Stomach (tissue), 9 donors: ENCODE measurements around the gene RPL7A. TPM values are rescaled to one million over a fixed set of nuclear protein-coding genes. Genes with fewer than 3 reads are reported as not detected.
A peak's percentile ranks its signal among the peaks of the same experiment; 100 is the strongest.

ENCODE experiments used
- DNase-seq, 2 donors: peaks; one replicate each; pipeline versions ENCODE4 v3.0.0 to v3.0.0-alpha.2; 2013 to 2019
- H3K27ac ChIP-seq, 5 donors: fragments of 200-600 bp in 4 of 5; sonication (generic) in 4 of 5; one replicate each; pipeline ENCODE4 v1.5.1; 2013 to 2019; ENCODE audit warnings: mild to moderate bottlenecking in 1 of 5, moderate library complexity in 1 of 5
- H3K27me3 ChIP-seq, 3 donors: fragments of 200-600 bp; sonication (generic); one replicate each; pipeline ENCODE4 v1.5.1; 2017 to 2019; ENCODE audit warnings: mixed run types in 1 of 3
- H3K36me3 ChIP-seq, 4 donors: fragments of 200-600 bp; sonication (generic); 1 replicate in 3 of 4; 2 replicates in 1 of 4; pipeline ENCODE4 v1.5.1; 2016 to 2019
- H3K4me1 ChIP-seq, 4 donors: fragments of 200-600 bp; sonication (generic); one replicate each; pipeline ENCODE4 v1.5.1; 2016 to 2019
- H3K4me3 ChIP-seq, 4 donors: fragments of 200-600 bp; sonication (generic) in 3 of 4; one replicate each; pipeline ENCODE4 v1.5.1; 2016 to 2019; ENCODE audit warnings: mild to moderate bottlenecking in 1 of 4
- H3K9me3 ChIP-seq, 4 donors: fragments of 200-600 bp; sonication (generic); one replicate each; pipeline ENCODE4 v1.5.1; 2016 to 2019
- CTCF ChIP-seq, 7 experiments: fragments of 450-650 bp in 4 of 7; fragments of 200-600 bp in 3 of 7; sonication (generic) in 3 of 7; IDR thresholded peaks; one replicate each; pipeline ENCODE4 v1.5.1; 2016 to 2019; ENCODE audit warnings: antibody characterized with exemption in 7 of 7, control low read depth in 2 of 7, mild to moderate bottlenecking in 1 of 7
- EP300 ChIP-seq: sonication (generic); formaldehyde crosslinking; IDR thresholded peaks from one replicate; pipeline ENCODE4 v1.6.1; 2017; ENCODE audit warnings: antibody characterized with exemption
- POLR2A ChIP-seq, 4 donors: fragments of 450-650 bp; IDR thresholded peaks; one replicate each; pipeline ENCODE4 v1.6.1; 2016; ENCODE audit warnings: antibody characterized with exemption in 4 of 4, control low read depth in 2 of 4, mild to moderate bottlenecking in 1 of 4, moderate library complexity in 1 of 4
- POLR2AphosphoS5 ChIP-seq, 3 donors: sonication (generic); formaldehyde crosslinking; IDR thresholded peaks; one replicate each; pipeline ENCODE4 v1.6.1; 2016; ENCODE audit warnings: antibody characterized with exemption in 3 of 3
- WGBS, 5 donors: extraction: QIAGEN DNeasy Blood & Tissue Kit in 3 of 5; methylation state at CpG; one replicate each; pipeline versions ENCODE4 v1.1.5 to v1.1.7; 2013 to 2018; 5-methylcytosine and 5-hydroxymethylcytosine counted together
- intact Hi-C: fragments of 100-400 bp; cut with DNase I; formaldehyde crosslinking; loops from one replicate; pipeline ENCODE4 v1.15.1; 2023; ENCODE audit warnings: low total_unique reads
- polyA plus RNA-seq, 3 donors: library from polyadenylated mRNA; stranded (reverse); fragments of 200-250 nt; gene quantifications; one replicate each; pipeline ENCODE4 v1.2.3, GENCODE V29; 2013
- total RNA-seq, 5 donors: library from RNA; depleted of rRNA; stranded (reverse); fragments of >200 nt; gene quantifications; one replicate each; pipeline versions ENCODE4 v1.1.0 to v1.2.3, GENCODE V29; 2014 to 2016
- donor health status: healthy with polysubstance abuse.
- donor health status: Bipolar disorder and iron deficiency.
- donor health status: healthy.

The RPL7A gene
- total and polyA plus RNA-seq, 8 donors = 809 to 4,243 (median 1,432) TPM

- peaks cover 19 to 61% (median 43%) of the 10 kb centered on the region in 4 donors for H3K4me1 ChIP-seq
- H3K36me3 ChIP-seq = peaks cover 69 to 92% (median 84%) of the 10 kb centered on the region in 4 donors
- WGBS, 5 donors = 83 to 88% (median 86%) methylated on average over 13 to 15 of the region's 15 CpGs
These were observed 14.5 kb downstream of the RPL7A start for GRCh38 chr9:133362359-133363044.

GRCh38 chr9:133366435-133366834 is 18.4 kb downstream of the RPL7A start:
- Histone ChIP-seq H3K27me3 (no peaks in the 10 kb centered on the region), H3K4me1 (peaks cover 43 to 69% (median 51%) of the 10 kb centered on the region in 4 donors), H3K4me3 (no peak overlapping the region), H3K9me3 (no peaks in the 10 kb centered on the region), H3K36me3 (peaks cover 71 to 83% (median 77%) of the 10 kb centered on the region in 4 donors), H3K27ac (no peak overlapping the region)
- TF ChIP-seq EP300 = no peak
- TF ChIP-seq POLR2AphosphoS5 (IDR thresholded peaks at IDR 0.05) = no peak
- no peak for TF ChIP-seq CTCF (IDR thresholded peaks at IDR 0.05)
- TF ChIP-seq POLR2A (IDR thresholded peaks at IDR 0.05) = no peak
- 87 to 94% (median 91%) methylated on average over 11 of the region's 11 CpGs for WGBS, 5 donors
- no peak for DNase-seq
- intact Hi-C loops = no loop called here

More at GRCh38 chr9:133362359-133363044, 14.5 kb downstream of the RPL7A start:
- Histone ChIP-seq H3K9me3 (no peaks in the 10 kb centered on the region), H3K27me3 (no peaks in the 10 kb centered on the region), H3K27ac (peak overlapping the region in 1 of 5 donors; percentile 20), H3K4me3 (no peak overlapping the region)
- intact Hi-C loops = no loop called here
- DNase-seq = no peak
- no peak for TF ChIP-seq POLR2A (IDR thresholded peaks at IDR 0.05)
- no peak for TF ChIP-seq POLR2AphosphoS5 (IDR thresholded peaks at IDR 0.05)
- TF ChIP-seq CTCF (IDR thresholded peaks at IDR 0.05) = no peak
- TF ChIP-seq EP300 = no peak

DNA sequence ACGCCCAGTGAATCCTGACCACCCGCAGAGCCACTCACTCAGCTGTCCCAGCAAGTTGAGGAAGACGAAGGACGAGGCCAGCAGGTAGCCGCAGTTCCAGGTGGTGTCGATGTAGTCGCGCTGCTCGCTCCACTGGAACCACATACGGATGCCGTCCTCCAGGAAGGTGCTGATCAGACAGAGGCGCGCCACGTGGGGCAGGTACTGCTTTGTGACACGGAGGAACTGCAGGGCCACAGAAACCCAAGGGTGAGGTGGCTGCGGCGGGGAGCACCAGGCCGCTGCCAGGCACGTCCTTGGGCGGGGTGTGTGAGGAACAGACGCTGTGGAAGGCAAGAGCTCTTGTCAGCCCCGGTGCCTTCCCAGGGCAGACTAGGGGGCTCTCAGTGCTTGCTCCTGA is 19.2 kb downstream of the RPL7A start:
- Histone ChIP-seq H3K4me3 (no peak overlapping the region), H3K27me3 (no peaks in the 10 kb centered on the region), H3K36me3 (peaks cover 63 to 78% (median 71%) of the 10 kb centered on the region in 4 donors), H3K27ac (peak overlapping the region in 4 of 5 donors; percentile 60 to 75 (median 68)), H3K4me1 (peaks cover 51 to 77% (median 58%) of the 10 kb centered on the region in 4 donors), H3K9me3 (no peaks in the 10 kb centered on the region)
- TF ChIP-seq EP300 (no peak), POLR2AphosphoS5 (IDR thresholded peaks at IDR 0.05) (no peak)
- WGBS, 5 donors = 77 to 89% (median 86%) methylated on average over 17 to 22 of the region's 22 CpGs
- no peak for DNase-seq
- intact Hi-C loops = no loop called here

DNA sequence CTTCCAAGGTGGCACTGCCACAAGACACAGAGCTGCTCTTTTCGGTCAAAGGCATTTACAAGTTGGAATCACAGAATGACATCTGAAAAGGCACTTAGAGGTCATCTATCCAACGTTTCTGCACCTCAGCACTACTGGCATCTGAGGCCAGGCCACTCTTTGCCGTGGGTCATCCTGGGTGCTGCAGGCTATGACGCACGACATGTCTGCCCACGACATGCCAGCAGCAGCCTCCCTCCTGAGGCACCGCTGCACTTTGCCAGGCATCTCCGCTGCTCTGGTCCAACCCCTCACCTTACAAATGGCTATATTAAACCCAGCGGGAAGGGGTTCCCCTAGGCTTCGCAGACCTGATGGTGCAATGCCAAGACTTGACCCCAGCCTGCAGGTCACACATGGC is 19.8 kb downstream of the RPL7A start:
- WGBS, 5 donors = 63 to 77% (median 74%) methylated on average over 10 of the region's 10 CpGs
- TF ChIP-seq EP300 (no peak), POLR2AphosphoS5 (IDR thresholded peaks at IDR 0.05) (no peak), CTCF (IDR thresholded peaks at IDR 0.05) (no peak), POLR2A (IDR thresholded peaks at IDR 0.05) (no peak)

More for the DNA sequence above, 19.8 kb downstream of the RPL7A start:
- intact Hi-C loops = no loop called here
- Histone ChIP-seq H3K4me3 (peak overlapping the region in 1 of 4 donors; percentile 25), H3K36me3 (peaks cover 61 to 78% (median 71%) of the 10 kb centered on the region in 4 donors), H3K27ac (peak overlapping the region; percentile 60 to 75 (median 63)), H3K4me1 (peaks cover 57 to 82% (median 64%) of the 10 kb centered on the region in 4 donors), H3K9me3 (no peaks in the 10 kb centered on the region), H3K27me3 (no peaks in the 10 kb centered on the region)
- no peak for DNase-seq
